ENCODE data around the gene PLS3. TPM values are rescaled to one million over a fixed set of nuclear protein-coding genes. Genes with fewer than 3 reads are reported as not detected.

The PLS3 gene
- total RNA-seq, 2 donors from 2014 or later, result 15.7 to 21.2 TPM

DNA sequence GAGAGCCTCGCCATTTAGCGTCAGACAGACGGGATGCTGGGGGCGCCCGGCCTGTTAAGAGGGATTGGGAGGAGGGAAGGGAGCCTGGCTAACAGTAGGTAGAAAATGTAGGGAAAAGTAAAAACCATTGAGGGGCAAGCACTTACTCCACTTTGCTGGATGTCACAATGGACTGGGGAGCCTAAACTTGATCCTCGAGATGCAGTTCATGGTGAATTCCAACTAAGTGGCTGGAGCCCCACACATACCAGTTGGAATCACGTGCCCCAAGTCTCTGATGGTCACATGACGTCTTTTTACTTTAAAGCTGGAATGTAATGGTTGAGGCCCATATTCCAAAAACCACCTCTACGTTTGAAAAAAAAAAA is 1.5 kb downstream of the PLS3 start:
- intact Hi-C loops (cut with DNase I, micrococcal nuclease), result no loop called here
- ATAC-seq (no peak), DNase-seq (no peak)

DNA sequence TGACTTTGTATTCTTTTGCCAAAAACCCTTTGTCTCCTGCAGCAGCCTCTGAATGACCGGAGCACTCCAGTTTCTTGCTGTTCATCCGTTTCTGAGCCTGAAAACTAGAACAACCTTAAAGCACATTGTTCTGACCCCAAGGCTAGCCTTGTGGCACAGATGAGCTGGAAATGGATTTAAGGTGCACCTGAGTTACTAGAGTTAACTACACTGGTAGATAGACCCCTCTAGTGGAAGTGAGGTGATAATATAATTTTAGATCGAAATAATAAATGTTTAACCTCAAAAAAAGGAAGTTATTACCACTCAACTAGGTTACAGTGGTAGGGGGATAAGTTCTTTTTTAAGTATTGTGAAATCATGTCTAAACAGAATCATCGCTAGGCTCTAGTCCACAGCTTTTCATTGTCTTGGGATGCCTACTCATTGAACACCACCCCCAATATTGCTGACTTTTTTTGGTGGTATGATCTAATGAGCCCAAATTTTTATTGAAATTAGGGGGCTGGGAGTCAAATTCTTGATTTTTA is 2.7 kb downstream of the PLS3 start:
- DNase-seq (no peak), ATAC-seq (no peak)
- intact Hi-C loops (cut with DNase I, micrococcal nuclease), result no loop called here

DNA sequence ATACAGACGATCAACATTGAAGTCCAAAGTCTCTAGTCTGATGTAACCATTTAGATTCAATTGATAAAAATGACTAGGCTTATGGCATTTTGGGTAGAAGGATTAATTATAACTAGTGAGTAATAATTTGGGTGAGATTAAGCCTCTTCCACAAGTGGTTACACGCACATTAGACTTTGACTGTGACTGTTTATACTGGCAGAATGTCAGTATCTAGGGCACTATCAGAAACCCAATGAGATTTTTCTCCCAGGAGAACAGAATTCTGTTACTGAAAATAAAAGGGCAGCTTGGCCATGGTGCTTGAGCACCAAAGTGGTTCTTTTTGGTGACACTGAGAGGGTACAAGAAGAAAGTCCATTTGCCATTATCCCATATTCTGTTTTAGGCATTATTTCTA is 3.3 kb downstream of the PLS3 start:
- ATAC-seq (no peak), DNase-seq (no peak)
- intact Hi-C loops (cut with DNase I, micrococcal nuclease), result no loop called here

DNA sequence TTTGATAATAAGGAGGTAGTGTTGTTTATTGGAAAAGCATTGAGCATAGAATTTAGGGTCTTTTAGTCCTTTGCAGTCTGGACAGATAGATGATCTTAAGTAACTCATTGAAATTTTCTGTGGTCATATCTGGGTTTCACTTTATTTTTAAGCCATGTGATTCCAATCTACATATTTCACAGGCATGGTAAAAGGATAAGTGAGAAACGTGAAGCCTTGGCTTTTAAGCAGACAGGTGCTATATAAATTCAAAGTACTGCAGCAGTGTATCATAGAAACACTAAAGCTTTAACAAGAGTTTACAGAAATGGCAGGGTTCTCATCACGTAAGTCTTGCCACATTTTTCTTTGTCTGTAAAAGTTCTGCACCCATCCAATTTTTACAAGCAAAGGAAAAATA is 4.9 kb downstream of the PLS3 start:
- intact Hi-C loops (cut with DNase I, micrococcal nuclease), result no loop called here
- no peak for DNase-seq
- no peak for ATAC-seq

- ATAC-seq (no peak), DNase-seq (no peak)
- intact Hi-C loops (cut with DNase I, micrococcal nuclease), result no loop called here
Measured at GRCh38 chrX:115571712-115572111, 10.7 kb downstream of the PLS3 start.

DNA sequence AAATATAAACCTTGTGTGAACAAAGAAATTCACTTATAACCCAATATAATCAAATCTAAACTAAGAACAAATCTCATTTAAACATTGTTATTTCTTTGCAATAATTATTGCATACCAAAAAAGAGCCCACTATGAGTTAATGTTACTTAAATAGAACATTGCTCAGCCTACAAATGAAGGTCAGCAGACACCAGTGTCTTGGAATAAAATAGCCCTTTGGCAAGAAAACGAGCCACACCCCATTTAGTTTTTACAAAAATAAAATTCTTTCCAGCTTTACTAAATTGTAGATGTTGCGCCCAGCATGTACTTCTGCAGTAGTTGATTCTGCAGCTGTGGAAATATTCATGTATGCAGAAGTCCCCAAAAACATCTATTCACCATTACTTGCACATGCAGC is 12.2 kb downstream of the PLS3 start:
- DNase-seq (no peak), ATAC-seq (no peak)
- intact Hi-C loops (cut with DNase I, micrococcal nuclease), result no loop called here

GRCh38 chrX:115576676-115577075 is 15.7 kb downstream of the PLS3 start:
- ATAC-seq (no peak), DNase-seq (no peak)
- intact Hi-C loops (cut with DNase I, micrococcal nuclease), result no loop called here

DNA sequence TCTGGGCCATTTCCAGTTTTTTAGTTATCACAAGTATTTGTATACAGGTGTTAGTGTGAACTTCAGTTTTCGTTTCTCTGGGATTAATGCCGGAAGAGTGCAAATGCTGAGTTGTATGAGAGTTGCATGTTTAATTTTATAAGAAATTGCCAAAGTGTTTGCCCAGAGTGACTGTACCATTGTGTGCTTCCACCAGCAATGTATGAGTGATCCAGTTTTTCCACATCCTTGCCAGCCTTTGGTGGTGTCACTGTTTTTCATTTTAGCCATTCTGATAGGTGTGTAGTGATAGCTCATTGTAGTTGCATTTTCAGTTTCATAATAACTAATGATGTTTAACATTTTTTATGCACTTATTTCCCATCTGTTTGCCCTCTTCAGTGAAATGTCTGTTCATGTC is 18.4 kb downstream of the PLS3 start:
- ATAC-seq (no peak), DNase-seq (no peak)
- intact Hi-C loops (cut with DNase I, micrococcal nuclease), result no loop called here

DNA sequence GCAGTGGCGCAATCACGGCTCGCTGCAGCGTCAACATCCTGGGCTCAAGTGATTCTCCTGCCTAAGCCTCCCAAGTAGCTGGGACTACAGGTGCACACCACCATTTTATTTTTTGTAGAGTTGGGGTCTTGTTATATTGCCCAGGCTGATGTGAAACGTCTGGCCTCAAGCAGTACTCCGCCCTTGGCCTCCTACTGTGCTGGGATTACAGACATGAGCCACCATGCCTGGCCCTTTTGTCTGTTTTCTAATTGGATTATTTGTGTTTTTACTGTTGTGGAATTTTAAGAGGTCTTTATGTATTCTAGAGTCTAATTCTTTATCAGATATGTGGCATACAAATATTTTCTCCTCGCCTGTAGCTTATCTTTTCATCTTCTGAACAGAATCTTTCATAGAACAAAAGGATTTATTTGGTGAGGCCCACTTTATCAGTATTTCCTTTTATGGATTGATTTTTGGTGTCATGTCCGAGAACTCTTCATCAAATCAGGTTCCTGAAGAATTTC is 18.9 kb downstream of the PLS3 start:
- DNase-seq, result no peak
- intact Hi-C loops (cut with DNase I, micrococcal nuclease), result no loop called here
- no peak for ATAC-seq

GRCh38 chrX:115581759-115582615 is 21.0 kb downstream of the PLS3 start:
- no peak for DNase-seq
- intact Hi-C loops (cut with DNase I, micrococcal nuclease), result no loop called here
- ATAC-seq, result no peak

DNA sequence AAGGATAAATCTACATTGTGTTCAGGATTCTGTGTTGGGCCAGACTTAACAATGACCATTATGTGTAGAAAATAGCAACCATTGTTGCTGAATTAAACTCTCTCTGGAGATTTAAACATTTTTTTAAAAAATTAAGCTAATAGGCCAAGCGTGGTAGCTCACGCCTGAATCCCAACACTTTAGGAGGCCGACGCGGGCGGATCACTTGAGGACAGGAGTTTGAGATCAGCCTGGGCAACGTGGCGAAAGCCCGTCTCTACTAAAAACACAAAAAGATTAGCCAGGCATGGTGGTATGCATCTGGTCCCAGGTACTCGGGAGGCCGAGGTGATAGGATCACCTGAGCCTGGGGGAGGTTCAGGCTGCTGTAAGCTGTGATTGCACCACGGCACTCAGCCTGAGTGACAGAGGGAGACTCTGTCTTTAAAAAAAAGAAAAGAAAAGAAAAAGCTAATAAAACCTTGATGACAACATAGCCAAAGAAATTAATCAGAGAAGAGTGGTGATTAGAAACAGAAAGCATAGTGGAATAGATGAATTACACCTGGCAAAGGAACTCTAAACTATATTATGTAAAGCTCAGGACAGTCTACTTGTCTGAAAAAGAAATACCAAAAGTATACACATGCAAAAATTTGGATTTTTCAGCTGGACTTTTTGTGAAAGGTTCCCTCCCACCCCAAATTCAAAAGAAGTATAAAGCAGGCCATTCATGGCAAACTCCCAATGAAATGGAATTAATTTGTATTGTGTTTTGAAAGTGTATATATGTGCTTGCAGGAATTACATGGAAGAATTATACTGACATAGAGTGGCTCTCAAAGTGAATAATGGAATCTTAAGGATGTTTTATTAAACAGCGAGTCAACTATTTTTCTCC is 21.9 kb downstream of the PLS3 start:
- DNase-seq (no peak), ATAC-seq (no peak)
- intact Hi-C loops (cut with DNase I, micrococcal nuclease), result no loop called here

DNA sequence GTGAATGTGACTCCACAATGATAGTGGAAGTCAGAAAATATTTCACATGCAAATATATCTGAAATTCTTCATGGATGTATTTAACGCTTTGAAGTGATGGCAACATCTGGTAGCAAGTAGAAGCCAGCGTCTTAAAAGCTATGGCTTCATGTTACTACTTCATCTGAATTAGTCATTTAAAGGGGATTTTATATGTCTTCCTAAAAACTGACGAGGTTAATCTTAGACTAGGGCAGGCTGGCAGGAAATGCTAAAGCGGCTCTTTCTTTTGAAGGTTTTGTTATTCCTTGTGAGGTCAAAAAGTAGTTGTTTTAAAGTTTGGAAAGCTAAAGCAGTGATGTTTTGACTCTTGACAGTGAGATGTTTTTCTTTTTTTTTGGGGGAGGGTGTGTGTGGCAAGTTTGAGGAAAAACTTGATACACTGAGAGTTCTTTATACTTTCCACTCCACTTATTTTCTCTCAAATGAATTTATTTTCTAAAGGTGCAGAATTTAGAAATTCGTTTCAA is 22.6 kb downstream of the PLS3 start:
- intact Hi-C loops (cut with DNase I, micrococcal nuclease), result no loop called here
- no peak for DNase-seq
- no peak for ATAC-seq

GRCh38 chrX:115584696-115585095 is 23.7 kb downstream of the PLS3 start:
- DNase-seq, result no peak
- ATAC-seq, result no peak
- intact Hi-C loops (cut with DNase I, micrococcal nuclease), result no loop called here

- ATAC-seq (no peak), DNase-seq (no peak)
- intact Hi-C loops (cut with DNase I, micrococcal nuclease), result no loop called here
Measured at GRCh38 chrX:115588179-115588578, 27.2 kb downstream of the PLS3 start.

DNA sequence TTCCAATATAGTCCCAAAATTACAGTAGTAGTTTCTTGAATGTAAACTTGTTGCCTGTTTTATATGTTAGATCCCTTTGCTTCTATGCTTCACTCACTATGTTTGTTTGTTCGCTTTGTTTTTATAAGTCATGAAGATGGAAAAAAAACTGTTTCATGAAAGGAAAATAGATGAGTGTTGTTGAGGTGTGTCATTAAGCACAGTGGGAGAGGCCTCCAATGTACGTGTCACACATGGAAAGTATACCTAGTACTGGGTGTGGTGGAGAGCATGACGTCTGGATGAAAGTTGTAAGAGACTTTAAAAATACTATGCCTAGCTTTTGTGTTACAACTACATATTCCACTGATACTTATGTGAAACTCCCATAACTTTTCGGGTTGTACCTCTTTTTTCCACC is 28.4 kb downstream of the PLS3 start:
- intact Hi-C loops (cut with DNase I, micrococcal nuclease), result no loop called here
- ATAC-seq (peak; percentile 63), DNase-seq (no peak)

- no peak for ATAC-seq
- DNase-seq, result no peak
- intact Hi-C loops (cut with DNase I, micrococcal nuclease), result no loop called here
Measured at GRCh38 chrX:115591420-115591819, 30.4 kb downstream of the PLS3 start.

- DNase-seq (no peak), ATAC-seq (no peak)
- intact Hi-C loops (cut with DNase I, micrococcal nuclease), result no loop called here
Measured at GRCh38 chrX:115591856-115592842, 31.2 kb downstream of the PLS3 start.

- intact Hi-C loops (cut with DNase I, micrococcal nuclease), result no loop called here
- ATAC-seq, result no peak
- DNase-seq, result no peak
Measured at GRCh38 chrX:115592997-115593734, 32.2 kb downstream of the PLS3 start.

Data from left colon (tissue), 2 donors.